ENCODE measurements around the gene SNX10.

The SNX10 gene

GRCh38 chr7:26321435-26321834 lies 29.8 kb downstream of the SNX10 start:
- Histone ChIP-seq H3K27me3 (ENCODE audit: control insufficient read depth, insufficient read depth, low read length) (no peaks in the 10 kb centered on the region), H3K36me3 (ENCODE audit: control insufficient read depth, low read depth, low read length) (no peaks in the 10 kb centered on the region), H3K27ac (ENCODE audit: low read length) (no peak overlapping the region), H3K9me3 (ENCODE audit: control insufficient read depth, low read depth, low read length) (no peaks in the 10 kb centered on the region), H3K4me3 (ENCODE audit: low read length) (no peak overlapping the region), H3K4me1 (ENCODE audit: control insufficient read depth, low read depth, low read length) (no peaks in the 10 kb centered on the region), H3K9ac (ENCODE audit: low read length) (no peak overlapping the region)

GRCh38 chr7:26326211-26326610 lies 34.5 kb downstream of the SNX10 start:
- no peak overlapping the region for H3K9ac ChIP-seq (ENCODE audit: low read length)
- no peaks in the 10 kb centered on the region for H3K27me3 ChIP-seq (ENCODE audit: control insufficient read depth, insufficient read depth, low read length)
- no peak overlapping the region for H3K27ac ChIP-seq (ENCODE audit: low read length)
- H3K36me3 ChIP-seq (ENCODE audit: control insufficient read depth, low read depth, low read length): no peaks in the 10 kb centered on the region
- H3K4me3 ChIP-seq (ENCODE audit: low read length): no peak overlapping the region
- no peaks in the 10 kb centered on the region for H3K4me1 ChIP-seq (ENCODE audit: control insufficient read depth, low read depth, low read length)
- no peaks in the 10 kb centered on the region for H3K9me3 ChIP-seq (ENCODE audit: control insufficient read depth, low read depth, low read length)

GRCh38 chr7:26328498-26329390 lies 37.1 kb downstream of the SNX10 start:
- Histone ChIP-seq H3K9me3 (ENCODE audit: control insufficient read depth, low read depth, low read length) (no peaks in the 10 kb centered on the region), H3K4me1 (ENCODE audit: control insufficient read depth, low read depth, low read length) (no peaks in the 10 kb centered on the region), H3K4me3 (ENCODE audit: low read length) (no peak overlapping the region), H3K27me3 (ENCODE audit: control insufficient read depth, insufficient read depth, low read length) (no peaks in the 10 kb centered on the region), H3K9ac (ENCODE audit: low read length) (no peak overlapping the region), H3K36me3 (ENCODE audit: control insufficient read depth, low read depth, low read length) (no peaks in the 10 kb centered on the region), H3K27ac (ENCODE audit: low read length) (no peak overlapping the region)

- Histone ChIP-seq H3K27me3 (ENCODE audit: control insufficient read depth, insufficient read depth, low read length) (no peaks in the 10 kb centered on the region), H3K9me3 (ENCODE audit: control insufficient read depth, low read depth, low read length) (no peaks in the 10 kb centered on the region), H3K4me1 (ENCODE audit: control insufficient read depth, low read depth, low read length) (no peaks in the 10 kb centered on the region), H3K27ac (ENCODE audit: low read length) (no peak overlapping the region), H3K4me3 (ENCODE audit: low read length) (no peak overlapping the region), H3K9ac (ENCODE audit: low read length) (no peak overlapping the region), H3K36me3 (ENCODE audit: control insufficient read depth, low read depth, low read length) (no peaks in the 10 kb centered on the region)
These were observed 38.0 kb downstream of the SNX10 start for GRCh38 chr7:26329520-26330255.

GRCh38 chr7:26331113-26331512 lies 39.5 kb downstream of the SNX10 start:
- Histone ChIP-seq H3K27ac (ENCODE audit: low read length) (no peak overlapping the region), H3K27me3 (ENCODE audit: control insufficient read depth, insufficient read depth, low read length) (no peaks in the 10 kb centered on the region), H3K9ac (ENCODE audit: low read length) (no peak overlapping the region), H3K9me3 (ENCODE audit: control insufficient read depth, low read depth, low read length) (no peaks in the 10 kb centered on the region), H3K36me3 (ENCODE audit: control insufficient read depth, low read depth, low read length) (no peaks in the 10 kb centered on the region), H3K4me1 (ENCODE audit: control insufficient read depth, low read depth, low read length) (no peaks in the 10 kb centered on the region), H3K4me3 (ENCODE audit: low read length) (no peak overlapping the region)

GRCh38 chr7:26331789-26332188 lies 40.1 kb downstream of the SNX10 start:
- Histone ChIP-seq H3K27me3 (ENCODE audit: control insufficient read depth, insufficient read depth, low read length) (no peaks in the 10 kb centered on the region), H3K27ac (ENCODE audit: low read length) (no peak overlapping the region), H3K4me1 (ENCODE audit: control insufficient read depth, low read depth, low read length) (no peaks in the 10 kb centered on the region), H3K9me3 (ENCODE audit: control insufficient read depth, low read depth, low read length) (no peaks in the 10 kb centered on the region), H3K9ac (ENCODE audit: low read length) (no peak overlapping the region), H3K4me3 (ENCODE audit: low read length) (no peak overlapping the region), H3K36me3 (ENCODE audit: control insufficient read depth, low read depth, low read length) (no peaks in the 10 kb centered on the region)

GRCh38 chr7:26332698-26333097 lies 41.0 kb downstream of the SNX10 start:
- Histone ChIP-seq H3K9me3 (ENCODE audit: control insufficient read depth, low read depth, low read length) (no peaks in the 10 kb centered on the region), H3K27ac (ENCODE audit: low read length) (no peak overlapping the region), H3K4me1 (ENCODE audit: control insufficient read depth, low read depth, low read length) (no peaks in the 10 kb centered on the region), H3K4me3 (ENCODE audit: low read length) (no peak overlapping the region), H3K36me3 (ENCODE audit: control insufficient read depth, low read depth, low read length) (no peaks in the 10 kb centered on the region), H3K27me3 (ENCODE audit: control insufficient read depth, insufficient read depth, low read length) (no peaks in the 10 kb centered on the region), H3K9ac (ENCODE audit: low read length) (no peak overlapping the region)

GRCh38 chr7:26334166-26334859 lies 42.7 kb downstream of the SNX10 start:
- no peaks in the 10 kb centered on the region for H3K9me3 ChIP-seq (ENCODE audit: control insufficient read depth, low read depth, low read length)
- H3K4me3 ChIP-seq (ENCODE audit: low read length): no peak overlapping the region
- no peaks in the 10 kb centered on the region for H3K4me1 ChIP-seq (ENCODE audit: control insufficient read depth, low read depth, low read length)
- H3K27ac ChIP-seq (ENCODE audit: low read length): no peak overlapping the region
- no peaks in the 10 kb centered on the region for H3K36me3 ChIP-seq (ENCODE audit: control insufficient read depth, low read depth, low read length)
- H3K27me3 ChIP-seq (ENCODE audit: control insufficient read depth, insufficient read depth, low read length): no peaks in the 10 kb centered on the region
- no peak overlapping the region for H3K9ac ChIP-seq (ENCODE audit: low read length)

GRCh38 chr7:26337232-26337865 lies 45.7 kb downstream of the SNX10 start:
- Histone ChIP-seq H3K27me3 (ENCODE audit: control insufficient read depth, insufficient read depth, low read length) (no peaks in the 10 kb centered on the region), H3K9ac (ENCODE audit: low read length) (no peak overlapping the region), H3K27ac (ENCODE audit: low read length) (no peak overlapping the region), H3K4me3 (ENCODE audit: low read length) (no peak overlapping the region), H3K36me3 (ENCODE audit: control insufficient read depth, low read depth, low read length) (no peaks in the 10 kb centered on the region), H3K4me1 (ENCODE audit: control insufficient read depth, low read depth, low read length) (no peaks in the 10 kb centered on the region), H3K9me3 (ENCODE audit: control insufficient read depth, low read depth, low read length) (no peaks in the 10 kb centered on the region)

- Histone ChIP-seq H3K4me3 (ENCODE audit: low read length) (no peak overlapping the region), H3K4me1 (ENCODE audit: control insufficient read depth, low read depth, low read length) (no peaks in the 10 kb centered on the region), H3K27me3 (ENCODE audit: control insufficient read depth, insufficient read depth, low read length) (no peaks in the 10 kb centered on the region), H3K9me3 (ENCODE audit: control insufficient read depth, low read depth, low read length) (no peaks in the 10 kb centered on the region), H3K9ac (ENCODE audit: low read length) (no peak overlapping the region), H3K36me3 (ENCODE audit: control insufficient read depth, low read depth, low read length) (no peaks in the 10 kb centered on the region), H3K27ac (ENCODE audit: low read length) (no peak overlapping the region)
These were observed 48.9 kb downstream of the SNX10 start for GRCh38 chr7:26340476-26341018.

GRCh38 chr7:26343320-26343832 lies 51.7 kb downstream of the SNX10 start:
- no peaks in the 10 kb centered on the region for H3K9me3 ChIP-seq (ENCODE audit: control insufficient read depth, low read depth, low read length)
- H3K4me1 ChIP-seq (ENCODE audit: control insufficient read depth, low read depth, low read length): no peaks in the 10 kb centered on the region
- H3K27ac ChIP-seq (ENCODE audit: low read length): no peak overlapping the region
- H3K36me3 ChIP-seq (ENCODE audit: control insufficient read depth, low read depth, low read length): no peaks in the 10 kb centered on the region
- H3K27me3 ChIP-seq (ENCODE audit: control insufficient read depth, insufficient read depth, low read length): no peaks in the 10 kb centered on the region
- H3K4me3 ChIP-seq (ENCODE audit: low read length): no peak overlapping the region
- H3K9ac ChIP-seq (ENCODE audit: low read length): no peak overlapping the region
